Duodenal mucosa (tissue), 2 donors: ENCODE data around the gene SCAI.
"Not testable (repeated sequence)": the region's sequence is repeated elsewhere in the genome, so short reads cannot be mapped to it uniquely, and the experiment has no call there.

ENCODE experiments used
- H3K27ac ChIP-seq: one replicate; pipeline ENCODE4 v1.7.0; 2013; ENCODE audit warnings: low read depth, low read length
- H3K27me3 ChIP-seq, 2 donors: one replicate each; pipeline ENCODE4 v1.7.0; 2013; ENCODE audit warnings: low read length in 2 of 2, control low read depth in 1 of 2; ENCODE audit not compliant: insufficient read depth in 2 of 2, control insufficient read depth in 1 of 2
- H3K36me3 ChIP-seq, 2 donors: one replicate each; pipeline ENCODE4 v1.7.0; 2013; ENCODE audit warnings: low read length in 2 of 2, control low read depth in 1 of 2; ENCODE audit not compliant: insufficient read depth in 2 of 2, control insufficient read depth in 1 of 2
- H3K4me1 ChIP-seq, 2 donors: one replicate each; pipeline ENCODE4 v1.7.0; 2013; ENCODE audit warnings: low read length in 2 of 2, control low read depth in 1 of 2; ENCODE audit not compliant: insufficient read depth in 2 of 2, control insufficient read depth in 1 of 2
- H3K4me3 ChIP-seq, 2 donors: one replicate each; pipeline ENCODE4 v1.7.0; 2013; ENCODE audit warnings: low read length in 2 of 2, low read depth in 1 of 2
- H3K9ac ChIP-seq, 2 donors: one replicate each; pipeline ENCODE4 v1.7.0; 2013; ENCODE audit warnings: low read length in 2 of 2, low read depth in 1 of 2
- H3K9me3 ChIP-seq, 2 donors: one replicate each; pipeline ENCODE4 v1.7.0; 2013; ENCODE audit warnings: low read length in 2 of 2, control low read depth in 1 of 2; ENCODE audit not compliant: control insufficient read depth in 1 of 2

Gene SCAI

DNA sequence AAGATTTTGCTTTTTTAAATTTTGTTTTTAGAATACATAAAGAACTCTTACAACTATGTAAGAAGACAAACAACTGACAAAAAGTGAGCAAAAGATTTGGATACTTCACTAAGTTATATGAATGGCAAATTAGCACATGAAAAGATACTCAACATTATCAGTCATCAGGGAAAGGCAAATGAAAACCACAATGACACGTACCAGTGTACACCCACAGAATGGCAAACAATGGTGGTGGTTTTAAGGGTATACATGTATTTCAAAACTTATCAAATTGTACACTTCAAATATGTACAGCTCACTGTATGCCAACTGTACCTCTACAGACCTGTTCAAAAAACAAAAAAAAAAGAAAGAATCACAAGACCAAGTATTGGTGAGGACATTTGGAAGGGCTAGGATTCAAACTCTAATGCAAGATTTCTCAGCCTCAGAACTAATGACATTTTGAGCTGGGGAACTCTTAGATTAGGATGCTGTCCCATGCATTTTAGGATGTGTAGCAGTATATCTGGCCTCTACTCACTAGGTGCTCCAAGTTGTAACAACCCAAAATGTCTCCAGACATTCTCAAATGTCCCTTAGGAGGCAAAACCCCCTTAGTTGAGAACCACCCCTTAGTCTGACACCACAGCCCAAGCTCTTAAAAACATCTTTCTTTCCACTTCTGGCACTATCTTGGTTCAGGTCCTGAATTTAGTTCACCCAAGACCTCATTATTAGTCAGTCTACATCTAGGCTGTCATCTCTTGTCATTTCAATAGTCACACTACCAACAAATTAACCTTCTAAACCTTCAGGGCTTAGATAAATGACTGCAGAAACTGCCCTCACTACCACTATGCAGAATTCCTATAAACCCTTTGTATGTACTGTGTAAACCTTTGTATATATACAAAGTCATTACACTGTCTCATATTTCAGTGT lies 9.7 kb downstream of the SCAI start:
- H3K9me3 ChIP-seq: peaks cover 0 to 4% of the 10 kb centered on the region in 2 donors
- no peak overlapping the region for H3K9ac ChIP-seq
- H3K27me3 ChIP-seq: no peaks in the 10 kb centered on the region
- no peak overlapping the region for H3K4me3 ChIP-seq
- no peaks in the 10 kb centered on the region for H3K36me3 ChIP-seq
- no peaks in the 10 kb centered on the region for H3K4me1 ChIP-seq
- no peak overlapping the region for H3K27ac ChIP-seq

- Histone ChIP-seq H3K9ac (no peak overlapping the region), H3K9me3 (peaks cover 0 to 4% of the 10 kb centered on the region in 2 donors), H3K36me3 (no peaks in the 10 kb centered on the region), H3K27ac (no peak overlapping the region), H3K27me3 (no peaks in the 10 kb centered on the region), H3K4me3 (no peak overlapping the region), H3K4me1 (no peaks in the 10 kb centered on the region)
Measured at GRCh38 chr9:125131778-125132177, 11.6 kb downstream of the SCAI start.

- Histone ChIP-seq H3K9ac (no peak overlapping the region), H3K9me3 (no peaks in the 10 kb centered on the region), H3K4me3 (no peak overlapping the region), H3K36me3 (no peaks in the 10 kb centered on the region), H3K27ac (no peak overlapping the region), H3K4me1 (peaks cover 0 to 3% of the 10 kb centered on the region in 2 donors), H3K27me3 (no peaks in the 10 kb centered on the region)
Measured at GRCh38 chr9:125126019-125126746, 17.1 kb downstream of the SCAI start.

DNA sequence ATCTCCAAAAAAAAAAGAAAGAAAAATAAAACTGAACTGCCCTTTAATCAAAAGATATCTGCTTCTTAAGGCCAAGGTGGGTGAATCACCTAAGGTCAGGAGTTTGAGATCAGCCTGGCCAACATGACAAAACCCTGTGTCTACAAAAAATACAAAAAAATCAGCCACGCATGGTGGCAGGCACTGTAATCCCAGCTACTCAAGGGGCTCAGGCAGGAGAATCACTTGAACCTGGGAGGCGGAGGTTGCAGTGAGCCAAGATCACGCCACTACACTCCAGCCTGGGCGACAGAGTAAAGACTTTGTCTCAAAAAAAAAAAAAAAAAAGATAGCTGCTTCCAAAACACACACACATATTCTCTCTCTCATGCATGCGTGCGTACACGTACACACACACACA lies 17.8 kb downstream of the SCAI start:
- no peaks in the 10 kb centered on the region for H3K27me3 ChIP-seq
- no peaks in the 10 kb centered on the region for H3K9me3 ChIP-seq
- no peaks in the 10 kb centered on the region for H3K36me3 ChIP-seq
- peaks cover 0 to 3% of the 10 kb centered on the region in 2 donors for H3K4me1 ChIP-seq
- H3K27ac ChIP-seq: no peak overlapping the region
- H3K9ac ChIP-seq: no peak overlapping the region
- no peak overlapping the region for H3K4me3 ChIP-seq

DNA sequence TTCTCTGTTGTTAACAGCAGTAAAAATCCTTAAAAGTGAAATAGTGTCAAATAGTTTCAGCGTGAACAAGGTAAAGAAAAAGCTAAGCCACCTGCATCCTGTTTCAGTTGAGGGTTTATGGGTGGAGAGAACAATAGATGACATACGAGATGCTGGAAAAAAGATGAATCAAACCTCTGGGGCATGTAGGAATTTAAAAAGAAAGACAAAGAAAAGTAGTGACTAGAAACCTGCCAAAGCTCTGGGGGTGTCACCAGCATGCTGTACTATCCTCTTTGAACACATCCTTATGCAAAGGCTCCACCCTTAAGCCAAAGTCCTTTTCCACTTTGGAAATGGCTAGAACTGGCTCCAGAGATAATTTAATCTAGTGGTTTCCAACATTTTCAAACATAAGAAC lies 22.2 kb downstream of the SCAI start:
- no peak overlapping the region for H3K27ac ChIP-seq

GRCh38 chr9:125119643-125120286 lies 23.6 kb downstream of the SCAI start:
- Histone ChIP-seq H3K36me3 (no peaks in the 10 kb centered on the region), H3K4me1 (no peaks in the 10 kb centered on the region), H3K27ac (no peak overlapping the region), H3K4me3 (no peak overlapping the region), H3K9me3 (no peaks in the 10 kb centered on the region), H3K27me3 (no peaks in the 10 kb centered on the region), H3K9ac (no peak overlapping the region)

More for the DNA sequence above, 22.2 kb downstream of the SCAI start:
- Histone ChIP-seq H3K36me3 (no peaks in the 10 kb centered on the region), H3K9ac (no peak overlapping the region), H3K4me1 (peaks cover 0 to under 1% of the 10 kb centered on the region in 2 donors), H3K4me3 (no peak overlapping the region), H3K9me3 (no peaks in the 10 kb centered on the region), H3K27me3 (no peaks in the 10 kb centered on the region)

- H3K4me1 ChIP-seq, H3K9ac ChIP-seq, H3K9me3 ChIP-seq: not testable (repeated sequence)
Measured at GRCh38 chr9:125118696-125119095, 24.6 kb downstream of the SCAI start.

GRCh38 chr9:125114503-125114902 lies 28.8 kb downstream of the SCAI start:
- H3K27ac ChIP-seq, H3K4me3 ChIP-seq, H3K4me1 ChIP-seq, H3K9ac ChIP-seq, H3K27me3 ChIP-seq, H3K9me3 ChIP-seq, H3K36me3 ChIP-seq: not testable (repeated sequence)

More at GRCh38 chr9:125118696-125119095, 24.6 kb downstream of the SCAI start:
- H3K27ac ChIP-seq, H3K36me3 ChIP-seq, H3K27me3 ChIP-seq, H3K4me3 ChIP-seq: not testable (repeated sequence)

- Histone ChIP-seq H3K4me3 (no peak overlapping the region), H3K4me1 (no peaks in the 10 kb centered on the region), H3K36me3 (no peaks in the 10 kb centered on the region), H3K27me3 (no peaks in the 10 kb centered on the region), H3K9me3 (peaks cover 0 to 5% of the 10 kb centered on the region in 2 donors), H3K9ac (no peak overlapping the region), H3K27ac (no peak overlapping the region)
Measured at GRCh38 chr9:125110464-125110863, 32.9 kb downstream of the SCAI start.

DNA sequence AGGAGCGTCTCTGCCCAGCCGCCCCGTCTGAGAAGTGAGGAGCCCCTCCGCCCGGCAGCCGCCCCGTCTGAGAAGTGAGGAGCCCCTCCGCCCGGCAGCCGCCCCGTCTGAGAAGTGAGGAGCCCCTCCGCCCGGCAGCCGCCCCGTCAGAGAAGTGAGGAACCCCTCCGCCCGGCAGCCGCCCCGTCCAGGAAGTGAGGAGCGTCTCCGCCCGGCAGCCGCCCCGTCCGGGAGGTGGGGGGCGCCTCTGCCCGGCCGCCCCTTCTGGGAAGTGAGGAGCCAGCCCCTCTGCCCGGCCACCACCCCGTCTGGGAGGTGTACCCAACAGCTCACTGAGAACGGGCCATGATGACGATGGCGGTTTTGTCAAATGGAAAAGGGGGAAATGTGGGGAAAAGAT lies 34.8 kb downstream of the SCAI start:
- H3K27me3 ChIP-seq, H3K36me3 ChIP-seq, H3K9ac ChIP-seq, H3K9me3 ChIP-seq, H3K4me3 ChIP-seq, H3K27ac ChIP-seq, H3K4me1 ChIP-seq: not testable (repeated sequence)
